ENCODE measurements around the gene PDE4D.

GRCh38 chr5:59724482-59725391 lies 168.8 kb downstream of the PDE4D start:
- TF ChIP-seq CTCF (IDR thresholded peaks at IDR 0.05) (peak; percentile 21 to 64 (median 52)), POLR2A (IDR thresholded peaks at IDR 0.05) (no peak)

All from heart left ventricle (tissue), 13 donors.